NCI-H2227 (cell line): ENCODE results near the gene WDR43.

Source experiments
- DNase-seq: peaks from one replicate; lab custom pipeline; 2025; ENCODE audit not compliant: unreplicated experiment; lab: John Stamatoyannopoulos, UW

WDR43 gene, protein sequence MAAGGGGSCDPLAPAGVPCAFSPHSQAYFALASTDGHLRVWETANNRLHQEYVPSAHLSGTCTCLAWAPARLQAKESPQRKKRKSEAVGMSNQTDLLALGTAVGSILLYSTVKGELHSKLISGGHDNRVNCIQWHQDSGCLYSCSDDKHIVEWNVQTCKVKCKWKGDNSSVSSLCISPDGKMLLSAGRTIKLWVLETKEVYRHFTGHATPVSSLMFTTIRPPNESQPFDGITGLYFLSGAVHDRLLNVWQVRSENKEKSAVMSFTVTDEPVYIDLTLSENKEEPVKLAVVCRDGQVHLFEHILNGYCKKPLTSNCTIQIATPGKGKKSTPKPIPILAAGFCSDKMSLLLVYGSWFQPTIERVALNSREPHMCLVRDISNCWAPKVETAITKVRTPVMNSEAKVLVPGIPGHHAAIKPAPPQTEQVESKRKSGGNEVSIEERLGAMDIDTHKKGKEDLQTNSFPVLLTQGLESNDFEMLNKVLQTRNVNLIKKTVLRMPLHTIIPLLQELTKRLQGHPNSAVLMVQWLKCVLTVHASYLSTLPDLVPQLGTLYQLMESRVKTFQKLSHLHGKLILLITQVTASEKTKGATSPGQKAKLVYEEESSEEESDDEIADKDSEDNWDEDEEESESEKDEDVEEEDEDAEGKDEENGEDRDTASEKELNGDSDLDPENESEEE

DNA sequence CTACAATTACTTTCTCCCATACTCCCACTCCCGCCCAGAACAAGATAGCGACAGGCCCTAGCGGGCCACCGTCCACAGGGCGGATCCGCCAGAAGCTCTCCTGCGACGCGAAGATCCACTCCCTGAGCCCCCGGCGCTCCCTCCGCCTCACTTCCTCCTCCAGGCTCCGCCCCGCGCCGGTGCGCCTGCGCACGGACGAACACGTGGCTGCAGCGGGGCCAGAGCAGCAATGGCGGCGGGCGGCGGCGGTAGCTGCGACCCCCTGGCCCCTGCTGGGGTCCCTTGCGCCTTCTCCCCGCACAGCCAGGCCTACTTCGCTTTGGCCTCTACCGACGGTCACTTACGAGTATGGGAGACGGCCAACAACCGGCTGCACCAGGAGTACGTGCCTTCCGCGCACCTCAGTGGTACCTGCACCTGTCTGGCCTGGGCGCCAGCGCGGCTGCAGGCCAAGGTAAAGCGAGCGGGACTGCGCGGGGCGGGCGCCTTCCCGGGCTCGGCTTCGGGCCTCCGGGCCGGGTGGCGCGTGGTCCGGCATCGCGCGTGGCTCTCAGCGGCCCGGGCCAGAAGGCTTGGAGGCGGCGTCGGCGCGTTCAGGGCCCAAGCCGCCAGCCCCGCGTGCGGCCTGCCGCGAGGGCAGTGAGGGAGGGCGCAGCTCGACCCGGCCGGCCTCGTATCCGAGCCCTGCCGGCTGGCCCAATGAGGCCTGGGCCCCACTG lies at the start of gene WDR43:
TSS of gene WDR43 (plus strand) at position 198 of the 719 bp plus-strand sequence. CDS start at position 230, 32 bp downstream.
- DNase-seq = peak; percentile 99

DNA sequence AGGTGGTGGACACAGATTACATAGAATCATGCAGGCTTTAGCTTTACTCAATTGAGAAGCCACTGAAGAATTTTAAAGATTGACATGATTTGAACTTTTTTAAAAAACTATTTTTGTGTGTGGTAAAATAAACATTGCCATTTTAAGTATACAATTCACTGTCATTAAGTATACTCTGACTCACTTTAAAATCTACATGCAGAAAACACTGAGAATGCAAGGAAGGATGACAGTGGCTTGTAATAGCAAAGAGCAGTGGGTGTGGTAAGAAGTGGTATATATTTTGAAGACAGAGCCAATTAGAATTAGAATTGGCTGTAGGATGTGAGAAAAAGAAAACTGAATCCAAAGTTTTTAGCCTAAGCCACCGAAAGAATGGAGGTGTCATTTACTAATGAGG lies 39.3 kb upstream of the WDR43 start:
- no peak for DNase-seq

DNA sequence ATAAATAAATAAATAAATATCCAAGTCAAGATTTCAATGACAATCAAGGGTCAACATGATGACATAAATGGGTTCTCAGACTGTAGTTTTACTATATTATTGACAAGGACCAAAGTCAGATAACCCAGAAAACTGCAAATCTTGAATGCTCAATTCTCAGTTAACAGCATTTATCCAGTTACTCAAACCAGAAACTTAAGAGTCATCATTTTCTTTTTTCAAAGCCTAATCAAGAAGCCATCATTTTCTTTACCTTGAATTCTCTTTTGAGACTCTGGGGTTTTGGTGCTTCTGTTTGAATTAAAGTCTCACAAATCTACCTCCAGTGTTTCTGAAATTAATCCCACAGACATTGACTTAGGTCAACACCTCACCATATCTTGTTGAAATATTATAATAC lies 38.5 kb upstream of the WDR43 start:
- no peak for DNase-seq

DNA sequence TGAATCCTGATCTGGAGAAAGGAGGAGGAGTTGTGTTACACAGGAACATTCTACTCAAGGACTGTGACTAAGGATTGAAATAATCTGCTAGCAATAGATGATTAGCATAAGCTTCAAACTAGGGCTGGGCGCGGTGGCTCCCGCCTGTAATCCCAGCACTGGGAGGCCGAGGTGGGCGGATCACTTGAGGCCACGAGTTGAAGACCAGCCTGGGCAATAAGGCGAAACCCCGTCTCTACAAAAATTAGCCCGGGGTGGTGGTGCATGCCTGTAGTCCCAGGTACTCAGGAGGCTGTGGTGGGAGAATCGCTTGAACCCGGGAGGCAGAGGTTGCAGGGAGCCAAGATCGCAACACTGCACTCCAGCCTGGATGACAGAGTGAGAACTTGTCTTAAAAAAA lies 25.9 kb upstream of the WDR43 start:
- no peak for DNase-seq

DNA sequence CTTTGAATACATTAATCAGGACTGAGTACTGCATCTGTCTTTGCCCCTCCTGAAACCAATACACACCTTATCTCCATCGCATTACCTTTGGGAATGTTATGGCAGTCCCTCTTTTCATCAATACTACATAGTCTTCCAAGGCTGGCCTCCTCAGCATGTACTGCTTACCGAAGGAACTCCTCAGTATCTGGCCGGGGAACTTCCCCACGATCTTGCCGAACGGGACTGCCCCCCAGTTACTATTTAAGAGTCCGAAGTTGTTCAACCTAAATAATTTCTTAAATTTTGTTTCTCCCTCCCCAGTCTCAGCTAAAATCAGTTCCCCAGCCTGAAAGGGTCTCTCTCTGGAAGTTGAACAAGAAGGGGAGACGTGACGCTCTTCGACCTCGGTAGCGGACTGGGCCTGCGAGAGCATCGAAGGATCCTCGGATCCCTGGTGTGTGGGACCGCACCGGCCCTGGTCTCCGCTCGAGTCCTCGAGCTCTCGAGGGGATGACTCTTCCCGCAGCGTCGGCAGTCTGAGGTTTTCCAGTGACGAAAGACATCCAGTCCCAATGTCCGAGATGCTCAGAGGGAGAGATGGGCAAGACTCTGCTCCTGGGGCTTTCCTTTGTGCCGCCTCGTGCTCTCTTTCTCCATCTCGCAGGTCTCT lies 24.8 kb upstream of the WDR43 start:
- peak; percentile 61 for DNase-seq

DNA sequence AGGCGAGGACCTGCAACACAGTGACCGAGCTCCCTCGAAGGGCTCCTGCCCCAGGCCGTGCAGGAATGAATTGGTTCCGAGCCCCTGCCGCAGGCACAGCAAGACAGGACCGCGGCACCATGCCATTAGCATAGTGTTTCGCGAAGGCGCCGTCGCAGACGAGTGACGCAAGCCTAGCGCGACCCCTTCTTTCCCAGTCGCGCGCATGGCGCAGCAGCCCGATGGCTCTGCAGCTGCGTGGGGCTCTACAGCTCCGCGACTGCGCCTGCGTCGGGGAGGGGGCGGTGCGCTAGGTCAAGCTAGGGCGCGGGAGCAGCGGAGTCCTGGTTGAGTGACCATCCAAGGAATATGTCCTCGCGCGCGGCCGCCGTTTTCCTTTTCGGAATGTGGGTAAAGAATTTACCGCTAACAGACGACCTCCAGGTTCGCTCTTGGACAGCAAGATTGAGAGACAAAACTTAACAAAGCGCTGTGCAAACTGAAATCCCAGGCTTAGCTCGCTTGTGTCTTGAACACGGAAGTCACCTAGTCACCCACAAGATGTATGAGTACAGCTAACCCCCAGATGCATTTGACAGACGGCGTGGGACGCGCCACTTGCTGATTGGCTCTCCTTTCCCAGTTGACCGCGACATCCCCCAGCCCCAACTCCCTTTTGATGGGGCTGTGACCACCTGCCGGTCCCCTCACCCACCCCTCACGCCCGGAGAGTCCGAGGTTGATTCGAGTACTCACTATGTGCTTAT lies 24.1 kb upstream of the WDR43 start, which contains the start of gene TRMT61B:
TSS of gene TRMT61B (minus strand) at position 164 of the 746 bp plus-strand sequence. CDS start at position 132, 32 bp downstream.
- DNase-seq = peak; percentile 98

DNA sequence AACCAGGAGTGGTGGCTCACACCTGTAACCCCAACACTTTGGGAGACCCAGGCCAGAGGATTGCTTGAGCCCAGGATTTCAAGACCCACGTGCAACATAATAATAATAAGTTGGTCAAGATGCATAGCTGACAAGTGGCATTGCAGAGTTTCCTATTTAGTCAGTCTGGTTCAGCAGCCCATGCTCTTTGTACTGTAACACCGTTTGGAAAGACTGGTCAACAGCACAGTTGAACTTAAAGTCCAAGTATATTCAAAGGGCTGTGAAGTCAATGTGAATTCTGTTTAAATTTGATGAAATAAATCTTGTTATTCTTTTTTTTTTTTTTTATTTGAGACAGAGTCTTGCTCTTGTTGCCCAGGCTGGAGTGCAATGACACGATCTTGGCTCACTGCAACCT lies 22.8 kb upstream of the WDR43 start:
- DNase-seq = no peak

DNA sequence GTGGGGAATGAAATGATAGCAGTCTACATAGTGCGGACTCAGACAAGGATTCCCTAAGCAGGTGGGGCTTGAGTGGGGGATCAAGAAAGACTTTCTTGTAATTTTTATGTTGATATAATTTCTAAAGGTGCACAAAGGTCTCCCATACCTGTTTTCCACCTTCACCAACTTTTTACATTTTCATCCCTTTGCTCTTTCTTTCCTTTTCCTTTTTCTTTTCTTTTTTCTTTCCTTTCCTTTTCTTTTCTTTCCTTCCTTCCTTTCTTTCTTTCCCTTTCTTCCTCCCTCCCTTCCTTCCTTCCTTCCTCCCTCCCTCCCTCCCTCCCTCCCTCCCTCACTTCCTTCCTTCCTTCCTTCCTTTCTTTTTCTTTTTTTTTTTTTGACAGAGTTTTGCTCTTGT lies 14.3 kb upstream of the WDR43 start:
- no peak for DNase-seq

DNA sequence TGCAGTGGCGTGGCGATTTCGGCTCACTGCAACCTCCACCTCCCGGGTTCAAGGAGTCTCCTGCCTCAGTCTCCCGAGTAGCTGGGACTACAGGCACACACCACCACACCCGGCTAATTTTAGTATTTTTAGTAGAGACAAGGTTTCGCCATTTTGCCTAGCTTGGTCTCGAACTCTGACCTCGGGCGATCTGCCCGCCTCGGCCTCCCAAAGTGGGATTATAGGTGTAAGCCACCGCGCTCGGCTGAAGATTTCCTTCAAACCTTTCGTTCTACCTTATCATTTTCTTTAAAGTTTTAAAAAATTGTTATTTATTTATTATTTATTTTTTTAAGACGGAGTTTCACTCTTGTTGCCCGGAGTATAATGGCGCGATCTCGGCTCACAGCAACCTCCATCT lies 979 bp upstream of the WDR43 start:
- no peak for DNase-seq

DNA sequence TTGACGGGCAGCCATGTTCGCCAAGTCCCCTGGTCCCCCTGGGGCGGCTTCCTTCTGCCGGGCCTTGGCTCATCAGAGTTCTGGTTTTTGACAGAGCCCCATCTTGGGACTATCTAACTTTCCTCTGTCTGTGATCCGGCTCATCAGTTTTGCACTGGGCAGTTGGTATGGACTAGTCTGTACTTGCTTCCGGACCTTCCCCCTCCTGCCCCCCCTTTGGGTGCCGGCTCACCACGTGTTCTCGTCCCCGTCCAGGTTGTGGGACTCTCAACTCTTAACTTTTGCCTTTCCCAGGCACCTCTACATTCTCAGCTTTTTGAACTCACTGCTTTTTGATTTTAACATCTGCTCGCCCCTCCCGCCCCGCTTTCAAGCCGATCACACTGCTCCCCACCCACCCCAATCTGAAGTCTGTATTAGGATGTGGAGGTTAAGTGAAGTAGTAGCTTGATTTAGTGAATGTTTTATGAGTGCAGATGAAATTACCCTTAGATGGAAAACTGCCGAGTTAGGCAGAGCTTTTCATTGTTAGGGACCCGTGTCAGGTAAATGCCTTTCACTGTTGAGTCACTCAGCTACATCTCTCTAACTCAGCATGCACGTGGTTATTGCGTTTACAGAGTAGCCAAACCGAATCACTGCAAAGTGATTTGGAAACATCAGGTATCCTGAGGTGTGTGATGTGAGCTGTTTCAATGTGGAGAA lies 874 bp downstream of the WDR43 start:
- no peak for DNase-seq

DNA sequence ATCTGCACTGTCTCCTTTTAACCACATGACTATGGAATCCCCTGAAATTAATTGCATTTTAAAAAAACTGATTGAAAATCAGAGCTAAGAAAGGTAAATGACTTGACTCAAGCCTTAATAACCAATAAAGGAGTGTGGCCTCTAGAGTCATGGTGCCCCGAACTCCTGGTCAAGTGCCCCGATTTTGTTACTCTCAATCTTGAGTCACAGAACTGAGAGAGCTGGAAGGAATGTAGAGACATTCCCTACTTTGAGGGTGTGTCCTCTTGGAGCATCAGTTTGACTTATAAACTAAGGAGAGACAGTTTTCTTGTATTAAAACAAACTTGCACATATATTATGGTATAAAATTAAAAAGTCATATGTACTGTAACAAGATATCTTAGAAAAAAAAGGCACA lies 2.4 kb downstream of the WDR43 start:
- no peak for DNase-seq

DNA sequence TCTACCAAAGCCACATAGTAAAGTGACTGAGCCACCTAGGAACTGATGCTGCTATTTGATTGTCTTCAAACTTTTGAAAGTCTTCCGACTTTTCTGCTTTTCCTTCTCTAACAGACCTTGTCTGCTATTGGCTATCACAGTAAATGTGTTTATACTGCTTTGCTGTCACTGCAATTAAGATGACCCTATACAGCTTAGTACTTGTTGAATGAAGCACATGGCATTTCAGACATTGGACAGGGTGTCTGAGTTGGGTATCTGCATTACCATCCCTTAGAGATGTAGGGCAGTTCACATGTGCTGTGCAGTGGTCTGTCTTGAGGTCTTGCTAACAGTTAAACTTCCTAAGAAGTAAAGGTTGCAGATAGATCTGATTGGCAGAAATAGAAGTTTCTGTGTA lies 3.6 kb downstream of the WDR43 start:
- no peak for DNase-seq

DNA sequence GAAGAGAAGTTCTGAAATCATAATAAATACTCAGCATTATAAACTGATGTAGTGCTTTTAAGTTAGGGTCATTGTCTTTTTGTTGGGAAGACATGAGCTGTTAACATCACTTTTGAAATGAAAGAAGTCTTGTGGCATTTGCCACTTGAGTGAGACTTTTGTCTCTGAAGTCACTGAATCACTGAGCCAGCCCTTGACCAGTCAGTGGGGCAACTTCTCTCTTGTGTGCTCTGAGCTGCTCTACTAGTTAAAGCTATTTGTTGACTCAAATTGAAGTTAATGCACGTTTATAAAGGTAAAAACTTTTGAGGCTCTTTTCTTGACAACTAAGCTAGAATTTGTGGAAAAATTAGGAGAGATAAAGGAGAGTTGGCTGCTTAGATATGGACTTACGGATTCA lies 6.7 kb downstream of the WDR43 start:
- no peak for DNase-seq

DNA sequence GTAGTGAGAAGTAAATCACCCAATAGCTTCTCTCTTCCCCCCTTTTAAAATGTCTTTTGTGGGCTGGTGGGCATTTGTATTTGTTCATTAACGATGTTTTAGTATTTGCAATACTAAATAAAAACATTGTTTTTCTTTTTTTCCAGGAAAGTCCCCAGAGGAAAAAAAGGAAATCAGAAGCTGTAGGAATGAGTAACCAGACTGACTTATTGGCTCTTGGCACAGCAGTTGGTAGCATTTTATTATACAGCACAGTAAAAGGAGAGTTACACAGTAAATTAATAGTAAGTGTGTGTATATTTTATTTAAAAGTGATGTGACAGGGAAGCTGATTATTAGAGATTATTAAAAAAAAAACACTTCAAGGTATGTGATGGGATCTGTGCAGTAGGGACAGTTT lies 7.4 kb downstream of the WDR43 start:
- DNase-seq = no peak

DNA sequence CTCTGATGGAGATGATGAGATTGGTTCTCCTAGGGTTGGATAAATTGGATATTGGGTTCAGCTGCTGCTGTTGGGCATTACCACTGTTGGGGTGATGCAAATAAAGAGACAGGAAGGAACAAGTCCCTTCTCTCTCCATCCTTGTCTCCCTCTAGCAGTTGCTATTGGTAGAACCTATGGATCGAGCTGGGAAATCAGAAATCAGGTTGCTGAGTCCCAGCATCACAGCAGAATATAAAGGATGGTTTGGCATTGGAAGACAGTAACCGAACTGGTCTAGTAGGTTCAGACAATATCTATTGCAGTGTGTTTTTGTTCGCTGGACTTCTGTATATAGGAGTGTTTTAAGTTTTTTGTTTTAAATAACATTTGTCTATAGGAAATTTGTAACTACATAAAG lies 8.1 kb downstream of the WDR43 start:
- DNase-seq = no peak

DNA sequence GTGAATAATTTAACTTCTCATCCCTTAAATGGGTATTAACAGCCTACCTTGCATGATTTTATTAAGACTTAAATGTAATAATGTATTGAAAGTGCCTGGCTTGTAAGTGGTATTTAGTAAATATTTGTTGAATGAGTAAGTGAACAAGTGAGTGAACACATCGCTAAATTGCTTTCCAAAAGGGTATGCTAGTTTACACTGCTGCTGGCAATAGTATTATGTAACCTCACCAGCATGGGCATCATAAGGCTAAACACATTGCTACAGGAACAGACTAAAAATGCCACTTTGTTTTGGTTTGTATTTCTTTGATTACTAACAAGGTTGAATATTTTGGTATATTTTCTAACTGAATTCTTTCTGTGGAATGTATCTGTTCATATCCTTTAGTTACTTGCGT lies 9.8 kb downstream of the WDR43 start:
- no peak for DNase-seq

DNA sequence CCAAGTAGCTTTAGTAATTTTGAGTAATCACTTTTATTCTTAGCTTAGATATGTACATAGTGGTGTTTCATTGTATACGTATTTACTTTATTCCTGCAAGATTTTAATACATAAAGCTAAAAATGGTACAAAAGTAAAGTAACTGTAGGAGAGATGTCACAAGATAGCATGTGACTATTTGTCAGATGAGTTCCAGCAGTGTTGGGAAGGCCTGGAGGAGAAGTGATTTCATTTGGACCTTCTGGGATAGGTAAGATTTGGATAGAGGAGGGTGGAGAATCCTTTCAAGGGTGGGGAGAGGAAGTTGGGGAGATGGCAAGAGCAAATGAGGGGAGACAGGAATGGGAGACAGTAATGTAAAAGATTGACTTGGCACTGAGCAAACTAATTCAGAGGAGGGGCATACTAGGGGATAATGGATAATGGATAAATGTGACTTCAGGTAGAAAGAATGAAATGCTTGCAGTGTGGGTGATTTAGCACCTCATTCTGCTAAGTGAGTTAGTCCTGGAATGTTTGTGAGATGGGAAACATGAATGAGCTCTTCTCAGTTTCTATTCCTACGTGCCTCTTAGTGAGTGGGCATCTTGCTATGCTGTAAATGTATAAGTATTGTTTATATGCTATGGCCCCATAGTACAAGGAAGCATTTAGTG lies 10.5 kb downstream of the WDR43 start:
- no peak for DNase-seq

DNA sequence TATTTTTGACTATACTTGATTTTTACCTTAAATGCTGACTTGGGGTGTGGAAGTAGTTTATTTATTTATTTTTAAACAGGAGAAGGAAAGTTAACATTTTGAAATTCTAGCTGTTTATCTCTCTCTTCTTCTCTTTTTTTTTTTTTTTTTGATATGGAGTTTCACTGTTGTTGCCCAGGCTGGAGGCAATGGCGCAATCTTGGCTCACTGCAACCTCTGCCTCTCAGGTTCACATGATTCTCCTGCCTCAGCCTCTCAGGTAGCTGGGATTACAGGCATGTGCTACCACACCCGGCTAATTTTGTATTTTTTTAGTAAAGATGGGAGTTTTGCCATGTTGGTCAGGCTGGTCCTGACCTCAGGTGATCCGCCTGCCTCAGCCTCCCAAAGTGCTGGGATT lies 11.1 kb downstream of the WDR43 start:
- no peak for DNase-seq

DNA sequence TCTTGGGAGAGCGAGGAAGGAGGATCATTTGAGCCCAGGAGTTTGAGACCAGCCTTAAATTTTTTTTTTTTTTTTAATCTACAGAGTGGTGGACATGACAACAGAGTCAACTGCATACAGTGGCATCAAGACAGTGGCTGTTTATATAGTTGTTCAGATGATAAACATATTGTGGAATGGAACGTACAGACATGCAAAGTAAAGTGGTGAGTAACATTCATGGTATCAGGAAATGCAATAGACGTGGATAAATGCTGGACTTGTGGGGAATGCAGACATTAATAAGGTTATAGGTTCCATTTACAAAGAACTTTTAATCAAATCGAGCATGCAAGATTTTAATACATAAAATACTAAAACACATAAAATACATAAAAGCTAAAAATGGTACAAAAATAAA lies 11.9 kb downstream of the WDR43 start:
- no peak for DNase-seq

DNA sequence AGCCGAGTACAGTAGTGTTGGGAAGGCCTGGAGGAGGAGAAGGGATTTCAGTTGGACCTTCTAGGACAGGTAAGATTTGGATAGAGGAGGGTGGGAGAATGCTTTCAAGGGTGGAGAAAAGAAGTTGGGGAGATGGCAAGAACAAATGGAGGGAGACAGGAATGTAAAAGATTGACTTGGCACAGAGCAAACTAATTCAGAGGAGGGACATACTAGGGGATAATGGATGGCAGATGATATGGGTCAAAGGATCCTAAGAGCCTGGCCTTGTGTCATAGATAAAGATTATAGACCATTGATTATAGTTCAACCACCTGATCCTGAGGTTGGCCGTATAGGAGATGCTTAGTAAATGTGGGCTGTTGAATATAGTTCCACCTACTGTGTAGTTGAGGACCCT lies 12.4 kb downstream of the WDR43 start:
- DNase-seq = no peak
